Neural progenitor cell (in vitro differentiated cells): ENCODE measurements around the gene BLOC1S3.

Experiments
- EZH2 ChIP-seq: fragments of 200-600 bp; sonication (generic); IDR thresholded peaks from 2 replicates; pipeline ENCODE4 v1.6.1; 2017; ENCODE audit warnings: antibody characterized with exemption, mild to moderate bottlenecking, moderate library complexity
- TF ChIP-seq, protein P1 (sequence below): fragments of 200-600 bp; sonication (generic); IDR thresholded peaks from 2 replicates; pipeline ENCODE4 v1.5.1; 2017; ENCODE audit warnings: antibody characterized with exemption, mild to moderate bottlenecking

DNA sequence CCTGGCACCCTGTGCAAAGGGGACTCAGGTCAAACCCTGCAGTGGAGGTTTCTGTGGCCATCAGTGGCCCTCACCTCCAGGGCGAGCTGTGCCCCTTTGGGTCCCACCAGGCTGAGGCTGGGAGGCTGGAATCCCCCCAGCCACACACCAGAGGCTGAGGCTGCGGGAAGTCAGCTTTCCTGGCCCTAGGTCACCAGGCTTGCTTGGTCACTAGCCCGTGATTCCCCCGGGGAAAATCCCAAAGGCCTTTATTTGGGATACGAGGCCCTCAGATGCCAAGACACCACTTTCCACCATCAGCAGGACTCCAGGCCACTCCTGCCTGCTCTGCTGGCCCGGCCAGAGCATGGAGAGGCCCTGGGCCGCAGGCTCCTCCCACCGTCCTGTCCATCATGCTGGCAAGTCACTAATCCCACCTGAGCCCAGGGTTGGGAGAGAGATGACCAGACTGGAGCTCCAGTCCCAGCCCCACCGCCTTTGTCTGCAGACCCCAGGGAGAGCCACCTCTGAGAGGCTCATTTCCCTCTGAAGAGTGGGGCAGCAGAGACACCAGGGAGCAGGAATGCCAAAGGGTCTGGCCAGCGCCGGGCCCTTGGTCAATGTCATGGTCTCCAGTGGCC lies 22.5 kb upstream of the BLOC1S3 start:
- TF ChIP-seq, protein P1, sequence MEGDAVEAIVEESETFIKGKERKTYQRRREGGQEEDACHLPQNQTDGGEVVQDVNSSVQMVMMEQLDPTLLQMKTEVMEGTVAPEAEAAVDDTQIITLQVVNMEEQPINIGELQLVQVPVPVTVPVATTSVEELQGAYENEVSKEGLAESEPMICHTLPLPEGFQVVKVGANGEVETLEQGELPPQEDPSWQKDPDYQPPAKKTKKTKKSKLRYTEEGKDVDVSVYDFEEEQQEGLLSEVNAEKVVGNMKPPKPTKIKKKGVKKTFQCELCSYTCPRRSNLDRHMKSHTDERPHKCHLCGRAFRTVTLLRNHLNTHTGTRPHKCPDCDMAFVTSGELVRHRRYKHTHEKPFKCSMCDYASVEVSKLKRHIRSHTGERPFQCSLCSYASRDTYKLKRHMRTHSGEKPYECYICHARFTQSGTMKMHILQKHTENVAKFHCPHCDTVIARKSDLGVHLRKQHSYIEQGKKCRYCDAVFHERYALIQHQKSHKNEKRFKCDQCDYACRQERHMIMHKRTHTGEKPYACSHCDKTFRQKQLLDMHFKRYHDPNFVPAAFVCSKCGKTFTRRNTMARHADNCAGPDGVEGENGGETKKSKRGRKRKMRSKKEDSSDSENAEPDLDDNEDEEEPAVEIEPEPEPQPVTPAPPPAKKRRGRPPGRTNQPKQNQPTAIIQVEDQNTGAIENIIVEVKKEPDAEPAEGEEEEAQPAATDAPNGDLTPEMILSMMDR, result no peak
- no peak for TF ChIP-seq EZH2
